Measurements from ENCODE around the gene COX7B2.

COX7B2 gene, protein sequence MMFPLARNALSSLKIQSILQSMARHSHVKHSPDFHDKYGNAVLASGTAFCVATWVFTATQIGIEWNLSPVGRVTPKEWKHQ

DNA sequence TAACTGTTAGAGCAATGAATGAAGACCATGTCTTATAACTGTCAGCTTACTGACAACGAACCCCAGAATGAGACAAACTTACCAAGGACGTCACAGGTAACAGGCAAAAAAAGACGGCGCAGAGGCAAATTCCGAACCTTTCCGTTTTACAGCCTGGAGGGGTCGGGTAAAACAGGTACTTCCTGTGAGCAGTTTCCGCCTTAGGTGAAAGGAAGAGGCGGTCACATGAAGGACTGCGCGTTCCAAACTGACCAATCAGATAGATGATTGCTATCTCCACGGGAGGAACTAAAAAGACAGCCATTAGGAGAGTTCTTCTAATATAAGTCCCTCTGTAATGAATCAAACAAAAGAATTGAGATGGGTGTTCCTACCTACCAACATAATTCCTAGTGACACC is at the start of gene COX7B2:
TSS of gene COX7B2 (minus strand) at position 168 of the 400 bp plus-strand sequence. CDS start 174,053 bp downstream, outside the sequence.
- TF ChIP-seq EZH2 (IDR thresholded peaks at IDR 0.05) (no peak), FOXP2 (optimal IDR thresholded peaks at IDR 0.05; ENCODE audit: control extremely low read depth, extremely low read length, insufficient read depth) (no peak), POLR2AphosphoS5 (IDR thresholded peaks at IDR 0.05; ENCODE audit: borderline replicate concordance, low read depth, low read length) (no peak)
- Histone ChIP-seq H3K4me3 (no peak within 1 kb of the TSS), H3K9ac (ENCODE audit: insufficient read length) (no peak within 1 kb of the TSS), H3K9me3 (ENCODE audit: low read depth, low read length) (no peaks in the 10 kb centered on the region), H3K27ac (no peak within 1 kb of the TSS), H3K36me3 (ENCODE audit: insufficient read depth, low read length) (no peaks in the 10 kb centered on the region)
- DNase-seq (ENCODE audit: low read depth, low spot score) = no peak

DNA sequence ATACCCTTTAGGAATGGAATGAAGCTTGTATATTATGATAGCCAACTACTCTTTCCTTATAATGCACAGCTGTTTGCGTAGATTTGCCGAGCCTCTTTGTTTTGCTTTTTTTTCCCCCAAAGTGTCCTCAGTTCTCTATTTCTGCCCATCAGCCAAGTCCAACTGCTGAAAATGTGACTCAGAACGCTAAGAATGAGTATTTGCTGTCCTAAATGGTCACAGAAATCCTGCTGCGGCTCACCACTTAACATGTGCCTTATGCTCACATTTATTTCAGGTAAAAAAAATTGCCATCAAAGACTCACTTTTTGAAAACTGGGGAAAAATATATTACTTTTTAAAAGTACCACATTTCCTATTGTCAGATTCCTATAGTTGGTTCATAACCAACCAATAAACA is 47.4 kb upstream of the COX7B2 start:
- no peak for DNase-seq (ENCODE audit: low read depth, low spot score)
- Histone ChIP-seq H3K4me3 (no peak overlapping the region), H3K9ac (ENCODE audit: insufficient read length) (no peak overlapping the region), H3K9me3 (ENCODE audit: low read depth, low read length) (no peaks in the 10 kb centered on the region), H3K27ac (no peak overlapping the region), H3K36me3 (ENCODE audit: insufficient read depth, low read length) (no peaks in the 10 kb centered on the region)
- TF ChIP-seq FOXP2 (optimal IDR thresholded peaks at IDR 0.05; ENCODE audit: control extremely low read depth, extremely low read length, insufficient read depth) (no peak), POLR2AphosphoS5 (IDR thresholded peaks at IDR 0.05; ENCODE audit: borderline replicate concordance, low read depth, low read length) (no peak), EZH2 (IDR thresholded peaks at IDR 0.05) (no peak)

DNA sequence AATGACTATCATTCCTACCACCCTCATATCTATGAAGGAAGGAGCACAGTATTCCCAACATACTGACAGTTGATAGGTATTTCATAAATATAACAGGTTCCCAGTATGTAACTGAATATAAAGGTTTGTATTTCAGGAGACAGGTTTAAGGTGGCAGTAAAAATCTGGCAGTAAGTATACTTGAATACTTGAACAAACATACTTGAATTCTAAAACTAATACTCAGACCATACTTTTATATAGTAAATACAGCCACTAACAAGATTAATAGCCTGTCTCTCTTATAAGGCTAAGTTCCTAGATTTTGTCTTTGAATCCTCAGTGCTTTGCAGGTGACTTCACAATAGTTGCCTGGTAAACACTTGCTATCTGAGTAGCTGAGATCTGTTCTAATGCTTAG is 46.6 kb upstream of the COX7B2 start:
- H3K36me3 ChIP-seq (ENCODE audit: insufficient read depth, low read length) = no peaks in the 10 kb centered on the region
- DNase-seq (ENCODE audit: low read depth, low spot score) = no peak
- TF ChIP-seq EZH2 (IDR thresholded peaks at IDR 0.05) = no peak
- TF ChIP-seq FOXP2 (optimal IDR thresholded peaks at IDR 0.05; ENCODE audit: control extremely low read depth, extremely low read length, insufficient read depth) = no peak
- TF ChIP-seq POLR2AphosphoS5 (IDR thresholded peaks at IDR 0.05; ENCODE audit: borderline replicate concordance, low read depth, low read length) = no peak
- H3K4me3 ChIP-seq = no peak overlapping the region
- H3K9ac ChIP-seq (ENCODE audit: insufficient read length) = no peak overlapping the region
- H3K27ac ChIP-seq = no peak overlapping the region
- H3K9me3 ChIP-seq (ENCODE audit: low read depth, low read length) = no peaks in the 10 kb centered on the region

DNA sequence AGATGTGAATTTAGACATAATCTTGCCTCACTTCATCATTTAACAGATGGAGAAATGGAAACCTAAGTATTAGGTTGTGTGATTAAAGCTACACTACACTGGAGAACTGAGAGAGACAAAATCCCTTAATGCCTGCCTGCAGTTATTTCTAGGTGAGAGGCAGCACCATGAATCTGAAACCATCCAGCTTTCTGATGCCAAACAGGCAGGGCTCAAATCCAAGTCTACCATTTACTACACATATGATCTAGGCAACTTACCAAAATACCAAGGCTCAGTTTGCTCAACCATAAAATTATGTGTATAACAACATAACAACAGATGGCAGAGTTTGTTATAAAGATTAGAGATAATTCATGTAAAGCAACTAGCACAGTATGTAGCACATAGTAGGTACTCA is 45.6 kb upstream of the COX7B2 start:
- no peak overlapping the region for H3K4me3 ChIP-seq
- DNase-seq (ENCODE audit: low read depth, low spot score) = no peak
- no peaks in the 10 kb centered on the region for H3K36me3 ChIP-seq (ENCODE audit: insufficient read depth, low read length)

DNA sequence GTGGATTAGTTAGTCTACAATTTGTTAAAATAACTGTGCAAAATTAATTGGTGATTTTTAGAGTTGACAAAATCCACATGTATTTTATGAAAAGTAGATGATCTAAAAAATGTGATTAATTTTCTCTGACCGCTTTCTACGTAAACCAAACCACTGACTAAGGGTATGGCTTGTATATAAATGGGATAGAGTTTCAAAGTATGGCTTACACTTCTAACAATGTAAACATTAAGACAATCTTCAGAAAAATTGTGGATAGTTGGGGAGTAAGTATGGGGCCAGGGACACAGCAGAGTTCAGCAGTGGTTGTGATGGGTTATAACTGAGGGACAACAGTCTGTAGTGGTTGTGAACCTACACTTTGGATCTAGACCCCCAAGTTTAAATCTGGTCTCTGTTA is 44.5 kb upstream of the COX7B2 start:
- Histone ChIP-seq H3K4me3 (no peak overlapping the region), H3K36me3 (ENCODE audit: insufficient read depth, low read length) (no peaks in the 10 kb centered on the region), H3K9ac (ENCODE audit: insufficient read length) (no peak overlapping the region), H3K27ac (no peak overlapping the region), H3K9me3 (ENCODE audit: low read depth, low read length) (no peaks in the 10 kb centered on the region)
- TF ChIP-seq EZH2 (IDR thresholded peaks at IDR 0.05) = no peak
- no peak for TF ChIP-seq FOXP2 (optimal IDR thresholded peaks at IDR 0.05; ENCODE audit: control extremely low read depth, extremely low read length, insufficient read depth)
- TF ChIP-seq POLR2AphosphoS5 (IDR thresholded peaks at IDR 0.05; ENCODE audit: borderline replicate concordance, low read depth, low read length) = no peak
- no peak for DNase-seq (ENCODE audit: low read depth, low spot score)

More for the DNA sequence above, 45.6 kb upstream of the COX7B2 start:
- no peaks in the 10 kb centered on the region for H3K9me3 ChIP-seq (ENCODE audit: low read depth, low read length)
- no peak overlapping the region for H3K27ac ChIP-seq
- no peak overlapping the region for H3K9ac ChIP-seq (ENCODE audit: insufficient read length)
- TF ChIP-seq FOXP2 (optimal IDR thresholded peaks at IDR 0.05; ENCODE audit: control extremely low read depth, extremely low read length, insufficient read depth) = no peak
- TF ChIP-seq POLR2AphosphoS5 (IDR thresholded peaks at IDR 0.05; ENCODE audit: borderline replicate concordance, low read depth, low read length) = no peak
- TF ChIP-seq EZH2 (IDR thresholded peaks at IDR 0.05) = no peak

DNA sequence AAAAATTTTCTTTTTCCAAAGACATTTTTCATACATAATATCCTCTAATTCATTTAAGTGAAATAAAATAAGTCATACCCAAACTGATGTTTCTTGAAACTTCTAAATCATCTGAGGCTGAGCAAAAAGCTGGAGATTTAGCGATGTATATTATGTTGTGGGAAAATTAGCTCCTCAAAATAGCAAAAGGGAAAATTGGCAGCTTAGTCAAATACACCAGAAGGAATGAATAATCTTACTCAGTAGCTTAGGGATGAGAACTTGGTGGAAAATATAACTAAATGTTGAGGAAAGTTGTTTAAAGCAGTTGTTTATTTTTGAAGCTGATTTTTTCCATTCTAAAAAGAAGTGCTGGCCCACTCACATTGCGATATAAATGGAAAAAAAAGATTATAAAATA is 43.4 kb upstream of the COX7B2 start:
- no peaks in the 10 kb centered on the region for H3K36me3 ChIP-seq (ENCODE audit: insufficient read depth, low read length)
- H3K27ac ChIP-seq = no peak overlapping the region
- TF ChIP-seq POLR2AphosphoS5 (IDR thresholded peaks at IDR 0.05; ENCODE audit: borderline replicate concordance, low read depth, low read length) = no peak
- TF ChIP-seq FOXP2 (optimal IDR thresholded peaks at IDR 0.05; ENCODE audit: control extremely low read depth, extremely low read length, insufficient read depth) = no peak
- TF ChIP-seq EZH2 (IDR thresholded peaks at IDR 0.05) = no peak
- H3K4me3 ChIP-seq = no peak overlapping the region
- no peaks in the 10 kb centered on the region for H3K9me3 ChIP-seq (ENCODE audit: low read depth, low read length)
- no peak overlapping the region for H3K9ac ChIP-seq (ENCODE audit: insufficient read length)
- no peak for DNase-seq (ENCODE audit: low read depth, low spot score)

DNA sequence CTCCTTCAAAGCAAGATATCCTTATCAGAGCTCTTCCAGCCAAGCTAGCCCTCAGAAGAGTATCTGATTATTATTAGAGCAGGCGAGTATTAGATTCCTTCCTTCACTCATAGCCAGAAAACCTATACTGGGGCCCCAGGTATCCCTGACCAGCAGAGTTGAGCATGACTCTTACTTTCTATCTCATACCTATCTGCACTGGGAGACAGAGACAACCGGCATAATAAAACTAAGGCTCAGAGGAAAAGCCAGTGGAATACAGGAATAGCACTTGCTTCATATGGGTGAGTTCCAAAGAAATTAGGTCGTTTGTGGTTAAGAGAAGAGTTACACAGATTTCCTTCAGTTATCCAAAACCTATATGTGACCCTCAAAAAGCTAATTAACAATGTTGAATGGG is 41.8 kb upstream of the COX7B2 start:
- H3K27ac ChIP-seq = no peak overlapping the region
- no peaks in the 10 kb centered on the region for H3K9me3 ChIP-seq (ENCODE audit: low read depth, low read length)
- TF ChIP-seq POLR2AphosphoS5 (IDR thresholded peaks at IDR 0.05; ENCODE audit: borderline replicate concordance, low read depth, low read length) (no peak), EZH2 (IDR thresholded peaks at IDR 0.05) (no peak), FOXP2 (optimal IDR thresholded peaks at IDR 0.05; ENCODE audit: control extremely low read depth, extremely low read length, insufficient read depth) (no peak)

DNA sequence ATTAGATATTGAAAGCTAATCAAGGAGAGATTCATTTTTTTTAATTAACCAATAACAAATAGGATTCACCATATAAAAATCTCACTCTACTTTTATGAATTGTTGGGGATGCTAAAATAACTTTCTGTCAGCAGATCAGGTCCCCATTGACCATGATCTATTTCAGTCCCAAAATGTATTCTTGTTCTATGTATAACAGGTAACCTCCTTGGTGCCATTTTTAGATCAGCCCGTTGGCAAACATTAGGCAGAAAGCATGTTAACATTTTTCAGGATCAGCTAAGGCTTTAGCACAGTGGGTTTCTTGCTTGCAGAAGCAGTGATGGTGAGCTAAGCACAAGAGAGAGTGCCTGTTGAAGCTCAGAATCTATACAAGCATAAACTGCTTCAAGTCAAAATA is 40.8 kb upstream of the COX7B2 start:
- Histone ChIP-seq H3K27ac (no peak overlapping the region), H3K36me3 (ENCODE audit: insufficient read depth, low read length) (no peaks in the 10 kb centered on the region), H3K9ac (ENCODE audit: insufficient read length) (no peak overlapping the region), H3K4me3 (no peak overlapping the region), H3K9me3 (ENCODE audit: low read depth, low read length) (no peaks in the 10 kb centered on the region)
- DNase-seq (ENCODE audit: low read depth, low spot score) = no peak
- TF ChIP-seq FOXP2 (optimal IDR thresholded peaks at IDR 0.05; ENCODE audit: control extremely low read depth, extremely low read length, insufficient read depth) (no peak), EZH2 (IDR thresholded peaks at IDR 0.05) (no peak), POLR2AphosphoS5 (IDR thresholded peaks at IDR 0.05; ENCODE audit: borderline replicate concordance, low read depth, low read length) (no peak)

More for the DNA sequence above, 41.8 kb upstream of the COX7B2 start:
- H3K36me3 ChIP-seq (ENCODE audit: insufficient read depth, low read length) = no peaks in the 10 kb centered on the region
- no peak for DNase-seq (ENCODE audit: low read depth, low spot score)
- H3K9ac ChIP-seq (ENCODE audit: insufficient read length) = no peak overlapping the region
- H3K4me3 ChIP-seq = no peak overlapping the region

DNA sequence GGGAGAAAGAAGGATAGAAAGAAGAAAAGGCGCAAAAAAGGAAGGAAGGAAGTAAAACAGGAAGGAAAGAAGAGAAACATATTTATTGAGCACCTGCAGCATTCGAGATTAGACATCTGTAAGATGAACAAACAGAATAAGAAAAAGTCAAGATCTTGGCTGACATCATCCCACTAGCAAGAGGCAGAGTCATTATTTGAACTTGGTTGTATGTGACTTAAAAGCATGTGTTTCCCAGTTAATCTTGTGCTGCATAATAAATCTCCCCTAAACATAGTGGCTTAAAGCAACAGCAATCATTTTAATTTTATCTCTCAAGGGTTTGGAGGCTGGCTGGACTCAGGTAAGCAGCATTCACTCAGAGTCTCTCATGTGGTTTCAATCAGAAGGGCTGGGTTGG is 38.5 kb upstream of the COX7B2 start:
- no peaks in the 10 kb centered on the region for H3K9me3 ChIP-seq (ENCODE audit: low read depth, low read length)
- no peak for TF ChIP-seq FOXP2 (optimal IDR thresholded peaks at IDR 0.05; ENCODE audit: control extremely low read depth, extremely low read length, insufficient read depth)
- TF ChIP-seq POLR2AphosphoS5 (IDR thresholded peaks at IDR 0.05; ENCODE audit: borderline replicate concordance, low read depth, low read length) = no peak
- TF ChIP-seq EZH2 (IDR thresholded peaks at IDR 0.05) = no peak
- no peaks in the 10 kb centered on the region for H3K36me3 ChIP-seq (ENCODE audit: insufficient read depth, low read length)
- H3K9ac ChIP-seq (ENCODE audit: insufficient read length) = peak overlapping the region; percentile 28
- peak overlapping the region; percentile 92 for H3K27ac ChIP-seq
- peak overlapping the region; percentile 70 for H3K4me3 ChIP-seq
- DNase-seq (ENCODE audit: low read depth, low spot score) = peak; percentile 20

Measured in SK-N-MC (cell line).